Neural progenitor cell (in vitro differentiated cells): Measurements from ENCODE around the gene CGB2.

Source experiments
- CTCF ChIP-seq: fragments of 200-600 bp; sonication (generic); IDR thresholded peaks from 2 replicates; pipeline ENCODE4 v1.5.1; 2017; ENCODE audit warnings: antibody characterized with exemption, mild to moderate bottlenecking
- EZH2 ChIP-seq: fragments of 200-600 bp; sonication (generic); IDR thresholded peaks from 2 replicates; pipeline ENCODE4 v1.6.1; 2017; ENCODE audit warnings: antibody characterized with exemption, mild to moderate bottlenecking, moderate library complexity
- EZH2phosphoT487 ChIP-seq: fragments of 200-600 bp; sonication (generic); IDR thresholded peaks from 2 replicates; pipeline ENCODE4 v1.6.1; 2017; ENCODE audit warnings: antibody characterized with exemption

DNA sequence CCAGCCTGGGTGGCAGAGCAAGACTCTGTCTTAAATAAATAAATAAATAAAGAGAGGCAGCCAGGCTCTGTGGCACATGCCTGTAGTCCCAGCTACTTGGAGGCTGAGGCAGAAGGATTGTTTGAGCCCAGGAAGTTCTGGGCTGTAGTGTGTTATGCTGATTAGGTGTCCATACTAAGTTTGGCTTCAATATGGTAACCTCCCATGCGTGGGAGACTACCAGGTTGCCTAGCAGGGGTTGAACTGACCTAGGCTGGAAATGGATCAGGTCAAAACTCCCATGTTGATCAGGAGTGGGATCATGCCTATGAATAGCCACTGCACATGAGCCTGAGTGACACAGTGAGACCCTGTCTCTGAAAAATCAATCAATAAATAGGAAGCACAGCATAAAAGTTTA is 49.6 kb downstream of the CGB2 start:
- TF ChIP-seq CTCF (no peak), EZH2phosphoT487 (no peak), EZH2 (no peak)
